GM23248 (cell line): ENCODE data around the gene CEP97.
"Not testable (repeated sequence)": the region's sequence is repeated elsewhere in the genome, so short reads cannot be mapped to it uniquely, and the experiment has no call there.

Experiments
- EZH2 ChIP-seq: fragments of 200-600 bp; sonication (generic); IDR thresholded peaks from 2 replicates; pipeline ENCODE4 v1.6.1; 2018; ENCODE audit warnings: antibody characterized with exemption, mild to moderate bottlenecking; ENCODE audit not compliant: insufficient read depth, poor library complexity, severe bottlenecking
- EZH2phosphoT487 ChIP-seq: fragments of 200-600 bp; sonication (generic); IDR thresholded peaks from 2 replicates; pipeline ENCODE4 v1.6.1; 2018; ENCODE audit warnings: antibody characterized with exemption, moderate library complexity, mild to moderate bottlenecking, low read depth; ENCODE audit not compliant: insufficient read depth

GRCh38 chr3:101745934-101746333 lies 21.5 kb downstream of the CEP97 start:
- not testable (repeated sequence) for TF ChIP-seq EZH2phosphoT487, EZH2
